DOHH2 (cell line): ENCODE measurements around the gene USP48.

Source experiments
- EZH2phosphoT487 ChIP-seq: fragments of 200-600 bp; sonication (generic); IDR thresholded peaks from 2 replicates; pipeline ENCODE4 v1.6.1; 2017; ENCODE audit warnings: borderline replicate concordance, mild to moderate bottlenecking, antibody characterized with exemption, low read length, moderate library complexity, mixed read lengths
- TF ChIP-seq, protein P1 (sequence below): fragments of 200-600 bp; sonication (generic); IDR thresholded peaks from one replicate; pipeline ENCODE4 v1.5.1; 2014; ENCODE audit warnings: antibody characterized with exemption, mild to moderate bottlenecking, low read depth, low read length; ENCODE audit not compliant: poor library complexity, severe bottlenecking

- TF ChIP-seq, protein P1, sequence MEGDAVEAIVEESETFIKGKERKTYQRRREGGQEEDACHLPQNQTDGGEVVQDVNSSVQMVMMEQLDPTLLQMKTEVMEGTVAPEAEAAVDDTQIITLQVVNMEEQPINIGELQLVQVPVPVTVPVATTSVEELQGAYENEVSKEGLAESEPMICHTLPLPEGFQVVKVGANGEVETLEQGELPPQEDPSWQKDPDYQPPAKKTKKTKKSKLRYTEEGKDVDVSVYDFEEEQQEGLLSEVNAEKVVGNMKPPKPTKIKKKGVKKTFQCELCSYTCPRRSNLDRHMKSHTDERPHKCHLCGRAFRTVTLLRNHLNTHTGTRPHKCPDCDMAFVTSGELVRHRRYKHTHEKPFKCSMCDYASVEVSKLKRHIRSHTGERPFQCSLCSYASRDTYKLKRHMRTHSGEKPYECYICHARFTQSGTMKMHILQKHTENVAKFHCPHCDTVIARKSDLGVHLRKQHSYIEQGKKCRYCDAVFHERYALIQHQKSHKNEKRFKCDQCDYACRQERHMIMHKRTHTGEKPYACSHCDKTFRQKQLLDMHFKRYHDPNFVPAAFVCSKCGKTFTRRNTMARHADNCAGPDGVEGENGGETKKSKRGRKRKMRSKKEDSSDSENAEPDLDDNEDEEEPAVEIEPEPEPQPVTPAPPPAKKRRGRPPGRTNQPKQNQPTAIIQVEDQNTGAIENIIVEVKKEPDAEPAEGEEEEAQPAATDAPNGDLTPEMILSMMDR: no peak
- no peak for TF ChIP-seq EZH2phosphoT487
These were observed 46.9 kb downstream of the USP48 start for GRCh38 chr1:21736011-21736410.
